ENCODE measurements around the gene RAB11FIP5. TPM values are rescaled to one million over a fixed set of nuclear protein-coding genes. Genes with fewer than 3 reads are reported as not detected.

RAB11FIP5 gene
- total RNA-seq, 1 experiment from 2014 or later, result 12.4 TPM

DNA sequence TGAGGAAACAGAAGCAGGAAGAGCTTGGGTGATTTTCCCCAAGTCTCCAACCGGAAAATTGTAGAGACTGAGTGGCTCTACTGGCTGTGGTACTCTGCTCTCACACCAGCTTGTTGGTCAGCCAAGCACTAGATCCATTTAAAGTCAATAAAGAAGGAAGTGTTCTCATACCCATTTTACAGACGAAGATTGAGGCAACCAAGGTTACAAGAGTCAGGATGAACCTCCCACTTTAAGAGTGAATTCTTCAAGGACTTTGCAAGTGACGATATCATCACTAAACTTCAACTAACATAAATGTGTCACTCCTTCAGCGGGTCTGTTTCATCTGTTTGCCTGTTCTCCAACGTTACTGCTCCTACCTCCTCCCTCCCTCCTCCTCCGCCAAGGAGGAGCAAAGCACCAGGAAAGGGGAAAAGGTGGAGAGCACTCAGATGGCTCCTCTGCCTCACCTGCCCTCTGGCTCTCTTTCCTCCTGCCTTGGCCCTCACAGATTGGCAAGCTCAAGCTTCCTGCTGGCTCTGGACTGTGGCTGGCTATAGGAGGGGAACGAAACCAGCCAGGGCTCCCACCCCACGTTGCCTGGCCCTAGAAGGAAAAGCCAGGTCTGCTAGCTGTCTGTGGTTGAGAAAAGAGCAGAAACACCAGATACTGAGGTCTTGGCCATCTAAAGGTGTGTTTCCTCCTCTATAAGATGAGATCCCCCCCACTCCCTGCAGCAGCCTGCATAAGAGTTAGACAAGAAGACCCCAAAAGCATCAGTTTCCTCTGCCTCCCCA is 3.6 kb upstream of the RAB11FIP5 start:
- no peaks in the 10 kb centered on the region; the same call in 1 of the 2 replicates for H3K27me3 ChIP-seq (ENCODE audit: control insufficient read depth, insufficient read depth, low read length)
- no peak for DNase-seq
- no peaks in the 10 kb centered on the region for H3K36me3 ChIP-seq (replicated peaks; ENCODE audit: control insufficient read depth, insufficient read depth, low read length)
- H3K4me3 ChIP-seq (ENCODE audit: insufficient read depth, low read depth, low read length), result no peak overlapping the region

DNA sequence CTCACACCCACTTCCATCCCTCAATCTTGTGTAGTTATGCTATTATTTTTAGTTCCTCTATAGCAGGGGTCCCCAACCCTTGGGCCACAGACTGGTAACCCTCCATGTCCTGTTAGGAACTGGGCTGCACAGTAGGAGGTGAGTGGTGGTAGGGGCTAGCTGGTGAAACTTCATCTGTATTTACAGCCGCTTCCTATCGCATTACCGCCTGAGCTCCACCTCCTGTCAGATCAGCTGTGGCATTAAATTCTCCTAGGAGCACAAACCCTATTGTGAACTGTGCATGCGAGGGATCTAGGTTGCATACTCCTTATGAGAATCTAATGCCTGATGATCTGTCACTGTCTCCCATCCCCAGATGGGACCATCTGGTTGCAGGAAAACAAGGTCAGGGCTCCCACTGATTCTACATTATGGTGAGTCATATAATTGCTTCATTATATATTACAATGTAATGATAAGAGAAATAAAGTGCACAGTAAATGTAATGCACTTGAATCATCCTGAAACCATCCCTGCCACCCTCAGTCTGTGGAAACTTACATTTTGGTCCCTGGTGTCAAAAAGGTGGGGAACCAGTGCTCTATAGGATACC is 1.6 kb upstream of the RAB11FIP5 start:
- no peaks in the 10 kb centered on the region for H3K36me3 ChIP-seq (replicated peaks; ENCODE audit: control insufficient read depth, insufficient read depth, low read length)
- no peak for DNase-seq
- H3K4me3 ChIP-seq (ENCODE audit: insufficient read depth, low read depth, low read length), result no peak overlapping the region
- no peaks in the 10 kb centered on the region; the same call in 1 of the 2 replicates for H3K27me3 ChIP-seq (ENCODE audit: control insufficient read depth, insufficient read depth, low read length)

DNA sequence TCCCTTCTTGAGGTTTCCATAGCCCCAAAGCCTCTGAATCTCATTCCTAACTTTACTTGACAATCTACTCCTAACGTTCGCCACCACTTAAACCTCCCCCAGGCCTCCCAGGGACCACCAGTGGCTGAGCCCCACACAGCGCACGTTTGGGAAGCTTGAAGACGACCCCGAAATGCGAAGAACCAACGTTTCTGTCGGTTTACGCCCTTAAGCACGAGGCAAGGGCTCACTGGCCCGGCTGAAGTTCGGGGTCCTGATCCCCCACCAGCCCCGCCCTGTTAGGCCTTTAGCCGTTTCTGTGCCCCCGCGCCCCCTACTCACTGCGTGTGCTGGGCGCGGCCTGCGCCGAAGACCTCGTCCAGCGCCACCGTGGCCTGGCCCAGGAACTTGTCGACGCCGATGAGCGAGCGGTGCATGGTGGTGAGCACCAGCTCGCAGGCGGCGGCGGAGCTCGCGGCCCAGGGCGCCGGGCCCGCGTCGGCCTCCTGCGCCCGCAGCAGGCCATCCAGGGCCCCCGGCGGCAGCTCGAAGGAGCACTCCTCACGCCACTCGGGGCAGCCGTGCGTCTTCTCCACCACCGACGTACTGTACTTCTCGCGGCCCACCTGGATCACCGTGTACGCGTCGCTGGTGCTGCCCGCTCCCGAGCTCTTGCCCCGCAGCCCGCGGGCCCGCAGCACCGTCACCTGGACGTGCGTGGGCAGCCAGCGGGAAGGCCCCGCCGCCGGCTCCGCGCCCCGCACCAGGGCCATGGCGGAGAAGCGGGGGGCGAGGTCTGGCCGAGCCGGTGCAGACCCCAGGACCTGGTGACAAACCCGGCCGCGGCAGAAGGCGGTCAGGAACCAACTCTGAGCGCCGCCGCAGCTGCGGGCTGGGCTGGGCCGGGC is 479 bp downstream of the RAB11FIP5 start:
- peak; percentile 77 for DNase-seq

DNA sequence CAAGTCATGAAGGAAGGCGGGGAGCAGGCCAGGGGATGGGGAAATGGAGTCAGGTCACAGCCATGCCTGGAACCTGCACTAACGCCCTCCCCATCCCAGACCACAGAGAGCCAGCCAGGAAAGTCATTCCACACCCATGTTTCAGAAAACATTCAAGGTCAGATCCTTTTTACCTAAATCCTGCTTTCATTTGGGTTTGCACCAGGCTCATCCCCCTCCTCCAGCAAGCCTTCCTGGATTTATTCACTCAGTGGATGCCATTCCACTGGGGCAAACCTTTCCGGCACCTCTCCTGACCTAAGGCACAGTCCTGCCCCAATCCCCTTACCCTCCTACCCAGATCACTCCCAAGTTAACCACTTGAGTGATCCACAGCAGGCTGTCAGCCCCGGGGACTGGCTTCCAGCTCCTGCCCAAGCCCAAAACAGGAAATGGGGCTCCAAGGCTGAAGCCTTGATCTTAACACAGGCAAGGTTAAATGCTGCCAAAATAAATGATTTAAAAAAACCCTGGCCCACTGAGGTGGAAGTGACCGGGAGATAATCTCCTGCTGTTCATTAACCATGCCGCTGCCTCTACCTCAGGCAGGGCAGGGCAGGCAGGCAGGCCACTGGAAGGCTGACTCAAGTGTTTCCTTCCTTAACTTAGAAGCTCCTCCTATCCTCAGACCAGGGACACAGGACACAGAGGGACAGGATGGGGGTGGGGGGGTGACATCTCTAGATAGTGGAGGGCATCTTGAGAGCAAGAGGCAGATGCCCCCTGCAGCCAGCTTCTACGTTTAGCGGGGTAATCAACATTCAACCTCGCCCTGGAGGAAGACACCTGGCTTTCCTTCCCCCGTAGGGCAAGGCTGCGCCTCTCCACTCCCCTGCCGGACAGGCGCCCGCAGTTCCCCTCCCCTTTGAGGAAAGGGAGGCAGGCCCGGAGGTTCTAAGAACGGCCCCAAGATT is 1.4 kb downstream of the RAB11FIP5 start:
- DNase-seq, result peak; percentile 85
- no peaks in the 10 kb centered on the region for H3K36me3 ChIP-seq (replicated peaks; ENCODE audit: control insufficient read depth, insufficient read depth, low read length)

More for the DNA sequence above, 479 bp downstream of the RAB11FIP5 start:
- peak overlapping the region; percentile 81 for H3K4me3 ChIP-seq (ENCODE audit: insufficient read depth, low read depth, low read length)
- H3K27me3 ChIP-seq (ENCODE audit: control insufficient read depth, insufficient read depth, low read length), result no peaks in the 10 kb centered on the region; the same call in 1 of the 2 replicates
- no peaks in the 10 kb centered on the region for H3K36me3 ChIP-seq (replicated peaks; ENCODE audit: control insufficient read depth, insufficient read depth, low read length)

DNA sequence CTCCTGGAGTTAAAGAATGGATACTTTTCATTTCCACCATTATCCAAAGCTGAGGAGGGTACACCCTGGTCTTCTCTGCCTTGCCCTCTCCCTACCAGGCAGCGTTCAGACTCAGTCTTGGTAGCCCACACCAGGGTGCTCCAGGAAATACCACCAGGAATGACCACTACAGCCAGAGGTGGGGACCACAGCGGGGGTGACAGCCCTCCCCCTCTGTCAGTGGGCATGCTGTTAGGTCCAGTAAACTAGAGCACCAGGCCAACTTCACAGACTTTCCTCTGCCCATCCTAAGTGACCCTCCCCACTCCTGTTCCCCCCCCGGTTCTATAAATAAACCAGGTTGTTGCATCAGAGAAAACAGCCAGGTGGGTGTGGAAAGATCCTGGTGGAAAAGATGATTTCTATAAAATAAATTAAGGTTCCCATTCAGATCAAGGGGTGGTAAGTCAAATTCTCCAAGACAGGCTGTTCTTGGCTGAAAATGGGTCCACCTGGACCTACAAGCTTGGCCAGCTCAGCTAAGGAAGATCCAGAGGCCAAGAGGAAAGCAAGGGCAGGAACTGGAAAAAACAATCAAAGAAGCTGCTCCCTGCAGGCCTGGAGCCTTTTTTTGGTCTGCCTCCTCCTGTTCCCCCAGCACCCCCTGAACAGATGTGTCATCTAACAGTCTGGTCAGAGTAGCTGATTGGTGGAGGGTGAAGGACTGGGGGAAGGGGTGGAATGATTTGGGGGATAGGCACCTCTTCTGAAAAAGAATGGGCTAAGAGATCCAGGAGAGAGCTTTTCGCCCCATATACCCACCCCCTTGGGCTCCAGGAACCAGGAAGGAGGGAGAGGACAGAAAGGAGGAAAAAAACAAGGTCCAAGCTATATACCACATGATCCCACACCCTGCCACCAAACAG is 2.3 kb downstream of the RAB11FIP5 start:
- Histone ChIP-seq H3K36me3 (replicated peaks; ENCODE audit: control insufficient read depth, insufficient read depth, low read length) (no peaks in the 10 kb centered on the region), H3K4me3 (ENCODE audit: insufficient read depth, low read depth, low read length) (no peak overlapping the region), H3K27me3 (ENCODE audit: control insufficient read depth, insufficient read depth, low read length) (no peaks in the 10 kb centered on the region; the same call in 1 of the 2 replicates)
- DNase-seq, result no peak

More for the DNA sequence above, 1.4 kb downstream of the RAB11FIP5 start:
- no peaks in the 10 kb centered on the region; the same call in 1 of the 2 replicates for H3K27me3 ChIP-seq (ENCODE audit: control insufficient read depth, insufficient read depth, low read length)
- peak overlapping the region; percentile 81 for H3K4me3 ChIP-seq (ENCODE audit: insufficient read depth, low read depth, low read length)

DNA sequence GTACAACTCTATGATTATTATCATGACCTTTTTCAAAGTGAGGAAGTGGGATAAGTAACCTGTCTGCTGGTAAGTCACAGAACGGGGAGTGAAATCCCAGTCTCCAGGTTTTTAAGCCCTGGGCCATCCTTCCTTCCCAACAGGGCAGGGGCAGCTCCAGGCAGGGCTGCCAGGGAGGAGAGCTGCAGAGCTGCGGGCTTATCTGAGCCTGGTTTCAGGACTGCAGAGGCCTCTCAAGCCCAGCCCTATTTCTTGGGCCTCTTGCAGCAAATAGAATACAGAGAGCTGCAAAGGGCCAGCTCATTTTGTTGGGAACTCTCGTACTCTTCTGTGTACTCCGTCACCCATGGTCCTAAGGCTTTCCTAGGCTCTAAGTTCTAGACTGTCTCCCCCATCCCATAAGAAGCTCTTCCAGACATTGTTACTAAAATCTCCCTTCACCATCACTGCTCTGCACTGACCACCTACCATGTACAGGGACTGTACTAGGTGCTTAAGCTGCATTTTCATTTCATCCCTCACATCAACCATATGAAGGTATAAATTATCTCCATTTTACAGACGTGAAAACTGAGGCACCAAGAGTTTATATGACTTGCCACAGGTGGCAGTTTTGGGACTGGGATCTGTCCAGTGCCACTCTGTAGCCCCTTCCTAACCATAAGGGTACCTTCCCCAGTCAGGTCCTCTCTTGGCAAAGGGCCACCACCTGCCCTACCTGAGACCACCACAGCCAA is 3.1 kb downstream of the RAB11FIP5 start:
- H3K27me3 ChIP-seq (ENCODE audit: control insufficient read depth, insufficient read depth, low read length), result no peaks in the 10 kb centered on the region
- no peak overlapping the region for H3K4me3 ChIP-seq (ENCODE audit: insufficient read depth, low read depth, low read length)

DNA sequence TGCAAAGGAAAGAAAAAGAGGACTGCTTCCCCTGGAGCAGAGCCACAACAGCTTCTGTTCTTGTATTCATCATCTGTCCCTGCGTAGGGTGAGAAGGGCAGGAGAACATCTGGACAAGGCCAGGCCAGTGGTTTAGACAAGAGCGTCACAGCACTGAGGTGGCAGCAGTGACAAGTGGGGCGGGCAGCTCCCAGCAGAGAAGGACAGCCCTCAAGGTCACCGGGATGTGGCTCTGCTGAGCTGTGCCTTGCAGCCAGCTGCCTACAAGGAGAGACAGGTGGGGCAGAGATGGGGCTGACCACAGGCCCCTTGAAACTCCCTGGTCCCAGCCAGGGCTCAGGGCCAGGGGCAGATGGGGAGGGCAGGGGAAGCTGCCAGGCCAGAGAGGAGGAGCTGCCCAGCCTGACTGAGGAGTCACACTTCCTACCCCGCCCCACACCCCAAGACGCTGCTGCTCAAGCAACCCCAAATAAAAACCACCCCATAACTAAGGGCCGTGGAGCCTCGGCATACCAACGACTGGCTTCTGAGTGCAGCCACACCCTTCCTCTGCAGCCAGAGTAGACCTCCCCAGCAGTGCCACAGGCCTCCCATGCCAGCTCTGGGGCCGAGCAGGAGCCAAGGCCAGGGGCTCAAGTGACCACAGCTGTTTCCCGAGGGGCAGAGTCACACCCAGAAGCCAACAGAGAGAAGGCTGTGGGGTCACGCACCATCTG is 5.4 kb downstream of the RAB11FIP5 start:
- Histone ChIP-seq H3K36me3 (replicated peaks; ENCODE audit: control insufficient read depth, insufficient read depth, low read length) (no peaks in the 10 kb centered on the region), H3K27me3 (ENCODE audit: control insufficient read depth, insufficient read depth, low read length) (no peaks in the 10 kb centered on the region), H3K4me3 (ENCODE audit: insufficient read depth, low read depth, low read length) (no peak overlapping the region)
- no peak for DNase-seq

More for the DNA sequence above, 3.1 kb downstream of the RAB11FIP5 start:
- no peaks in the 10 kb centered on the region for H3K36me3 ChIP-seq (replicated peaks; ENCODE audit: control insufficient read depth, insufficient read depth, low read length)
- no peak for DNase-seq

DNA sequence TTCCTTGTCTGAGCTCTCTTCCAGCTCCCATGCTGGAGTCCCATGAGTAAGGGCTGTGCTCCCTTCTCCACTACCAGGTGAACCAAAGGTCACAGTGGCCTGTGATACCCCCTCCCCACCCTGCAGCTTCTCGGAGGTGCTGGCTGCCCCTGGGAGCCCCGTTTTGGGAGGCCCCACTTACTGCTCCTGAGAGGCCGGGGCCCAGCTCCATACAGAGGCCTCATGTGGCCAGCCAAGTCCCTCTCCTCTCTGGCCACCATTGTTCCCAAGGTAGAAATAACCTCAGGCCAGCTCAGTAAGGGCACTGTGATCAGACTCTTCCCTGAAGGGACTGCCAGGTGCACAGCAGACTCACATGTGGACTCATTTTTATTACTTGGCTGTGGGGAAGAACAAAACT is 6.0 kb downstream of the RAB11FIP5 start:
- DNase-seq, result no peak
- H3K27me3 ChIP-seq (ENCODE audit: control insufficient read depth, insufficient read depth, low read length), result no peaks in the 10 kb centered on the region
- no peaks in the 10 kb centered on the region for H3K36me3 ChIP-seq (replicated peaks; ENCODE audit: control insufficient read depth, insufficient read depth, low read length)
- H3K4me3 ChIP-seq (ENCODE audit: insufficient read depth, low read depth, low read length), result no peak overlapping the region

DNA sequence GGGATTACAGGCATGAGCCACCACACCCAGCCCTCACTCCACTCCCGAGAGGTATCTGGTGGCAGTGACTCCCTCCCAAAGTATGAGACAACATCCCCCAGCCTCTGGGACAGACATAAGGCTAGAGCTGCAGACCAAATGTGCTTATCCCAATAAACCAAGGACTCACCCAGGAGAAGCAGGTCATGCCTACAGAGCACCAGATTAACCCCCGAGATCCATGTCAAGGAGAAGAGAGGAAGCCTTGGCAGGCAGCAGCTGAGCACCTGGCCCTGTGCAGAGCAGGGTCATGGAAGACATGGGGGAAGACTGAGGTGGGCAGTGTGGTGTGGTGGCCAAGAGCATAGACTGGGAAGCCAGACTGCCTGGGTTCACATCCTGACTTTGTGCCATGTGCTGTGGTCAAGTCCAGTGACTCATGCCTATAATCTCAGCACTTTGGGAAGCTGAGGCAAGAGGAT is 7.2 kb downstream of the RAB11FIP5 start:
- H3K27me3 ChIP-seq (ENCODE audit: control insufficient read depth, insufficient read depth, low read length), result no peaks in the 10 kb centered on the region
- no peak for DNase-seq
- no peak overlapping the region for H3K4me3 ChIP-seq (ENCODE audit: insufficient read depth, low read depth, low read length)

DNA sequence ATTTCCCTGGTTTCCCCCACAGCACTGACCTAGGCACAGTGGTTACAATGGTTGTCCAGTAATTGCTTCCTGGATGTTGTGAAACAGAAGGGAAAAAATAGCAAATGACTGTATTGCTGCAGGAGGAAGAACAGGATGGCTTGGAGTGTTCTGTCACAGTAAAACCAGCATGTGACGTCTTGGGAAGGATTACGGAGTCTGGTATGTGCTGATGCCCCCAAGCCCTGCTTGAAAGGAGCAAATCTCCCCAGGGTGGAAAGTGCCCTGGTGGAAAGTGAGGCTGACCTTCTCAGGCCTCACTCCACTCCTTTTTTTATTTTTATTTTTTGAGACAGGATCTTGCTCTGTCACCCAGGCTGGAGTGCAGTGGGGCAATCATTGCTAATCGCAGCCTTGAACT is 7.8 kb downstream of the RAB11FIP5 start:
- no peak overlapping the region for H3K4me3 ChIP-seq (ENCODE audit: insufficient read depth, low read depth, low read length)
- no peaks in the 10 kb centered on the region for H3K27me3 ChIP-seq (ENCODE audit: control insufficient read depth, insufficient read depth, low read length)
- H3K36me3 ChIP-seq (replicated peaks; ENCODE audit: control insufficient read depth, insufficient read depth, low read length), result no peaks in the 10 kb centered on the region
- no peak for DNase-seq

More for the DNA sequence above, 7.2 kb downstream of the RAB11FIP5 start:
- H3K36me3 ChIP-seq (replicated peaks; ENCODE audit: control insufficient read depth, insufficient read depth, low read length), result no peaks in the 10 kb centered on the region

DNA sequence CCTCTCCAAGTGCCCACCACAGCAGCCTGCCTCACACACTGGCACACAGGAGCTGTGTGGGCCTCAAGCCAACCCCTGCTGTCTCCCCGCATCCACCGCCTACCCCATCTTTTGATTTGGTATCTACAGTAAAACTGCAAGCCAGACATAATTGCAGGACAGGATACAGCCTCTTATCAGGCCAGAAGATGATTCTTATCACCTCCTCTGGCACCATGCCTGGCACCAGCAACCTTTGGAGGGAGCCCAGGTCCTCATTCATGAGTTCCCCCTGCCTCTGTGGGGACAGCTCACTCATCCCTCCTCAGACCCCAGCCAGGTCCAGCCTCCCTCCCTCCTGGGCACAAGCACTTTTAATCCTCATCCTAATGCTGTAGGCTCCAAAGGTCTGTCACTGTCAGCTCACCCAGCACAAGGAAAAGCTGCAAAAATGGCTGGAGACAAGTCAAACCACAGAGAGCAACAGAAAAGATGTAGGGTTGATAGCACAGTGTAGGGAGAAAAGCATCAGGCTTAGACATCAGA is 9.7 kb downstream of the RAB11FIP5 start:
- DNase-seq, result no peak
- H3K27me3 ChIP-seq (ENCODE audit: control insufficient read depth, insufficient read depth, low read length), result no peaks in the 10 kb centered on the region
- no peak overlapping the region for H3K4me3 ChIP-seq (ENCODE audit: insufficient read depth, low read depth, low read length)
- H3K36me3 ChIP-seq (replicated peaks; ENCODE audit: control insufficient read depth, insufficient read depth, low read length), result no peaks in the 10 kb centered on the region
